H1 (cell line): ENCODE data around the gene CABP1.

ENCODE experiments used
- CEBPB ChIP-seq: IDR thresholded peaks from 2 replicates; pipeline ENCODE4 v1.6.1; 2012; ENCODE audit warnings: low read depth, low read length
- EP300 ChIP-seq, 2 experiments: IDR thresholded peaks; 1 replicate in 1 of 2; 2 replicates in 1 of 2; pipeline ENCODE4 v1.6.1; 2011 to 2012; ENCODE audit warnings: low read depth in 2 of 2, low read length in 2 of 2, mild to moderate bottlenecking in 2 of 2, borderline replicate concordance in 1 of 2, inconsistent platforms in 1 of 2, moderate library complexity in 1 of 2
- EZH2 ChIP-seq: fragments of 200-600 bp; sonication (generic); IDR thresholded peaks from 2 replicates; pipeline ENCODE4 v1.7.1; 2012; ENCODE audit warnings: low read depth, mild to moderate bottlenecking, moderate library complexity, low read length, inconsistent platforms; ENCODE audit not compliant: severe bottlenecking
- JUN ChIP-seq: IDR thresholded peaks from 2 replicates; pipeline ENCODE4 v1.6.1; 2011; ENCODE audit warnings: low read depth, mild to moderate bottlenecking, improper control_type of control experiment, low read length
- MAX ChIP-seq: IDR thresholded peaks from 2 replicates; pipeline ENCODE4 v1.6.1; 2012; ENCODE audit warnings: inconsistent platforms
- POLR2A ChIP-seq, 2 experiments: IDR thresholded peaks; 1 replicate in 1 of 2; 2 replicates in 1 of 2; pipeline ENCODE4 v1.6.1; 2011; ENCODE audit warnings: low read depth in 2 of 2, low read length in 2 of 2, mild to moderate bottlenecking in 2 of 2; ENCODE audit errors: control extremely low read depth in 1 of 2
- POLR2AphosphoS5 ChIP-seq: IDR thresholded peaks from 2 replicates; pipeline ENCODE4 v1.6.1; 2011; ENCODE audit warnings: low read depth, low read length
- SP1 ChIP-seq: IDR thresholded peaks from 2 replicates; pipeline ENCODE4 v1.6.1; 2011; ENCODE audit warnings: low read depth, low read length
- SUZ12 ChIP-seq: fragments of 200-600 bp; sonication (generic); IDR thresholded peaks from 2 replicates; pipeline ENCODE4 v1.6.1; 2012; ENCODE audit warnings: mild to moderate bottlenecking, inconsistent platforms, low read length, moderate library complexity, mixed read lengths
- TAF1 ChIP-seq: IDR thresholded peaks from 2 replicates; pipeline ENCODE4 v1.6.1; 2011; ENCODE audit warnings: mild to moderate bottlenecking, low read depth, low read length
- YY1 ChIP-seq: IDR thresholded peaks from 2 replicates; pipeline ENCODE4 v1.6.1; 2011; ENCODE audit warnings: low read depth, mild to moderate bottlenecking, low read length
- TF ChIP-seq, protein P1 (sequence below), 3 experiments: IDR thresholded peaks; 1 replicate in 2 of 3; 2 replicates in 1 of 3; pipeline versions ENCODE4 v1.5.1 to v1.6.1; 2011; ENCODE audit warnings: low read length in 3 of 3, mild to moderate bottlenecking in 3 of 3, inconsistent platforms in 2 of 3, low read depth in 1 of 3, moderate library complexity in 1 of 3; ENCODE audit not compliant: insufficient read depth in 1 of 3; ENCODE audit errors: control extremely low read depth in 1 of 3
- TF ChIP-seq, protein P2 (sequence below): IDR thresholded peaks from 2 replicates; pipeline ENCODE4 v1.6.1; 2011; ENCODE audit warnings: low read depth, mild to moderate bottlenecking, low read length; ENCODE audit not compliant: insufficient read depth

DNA sequence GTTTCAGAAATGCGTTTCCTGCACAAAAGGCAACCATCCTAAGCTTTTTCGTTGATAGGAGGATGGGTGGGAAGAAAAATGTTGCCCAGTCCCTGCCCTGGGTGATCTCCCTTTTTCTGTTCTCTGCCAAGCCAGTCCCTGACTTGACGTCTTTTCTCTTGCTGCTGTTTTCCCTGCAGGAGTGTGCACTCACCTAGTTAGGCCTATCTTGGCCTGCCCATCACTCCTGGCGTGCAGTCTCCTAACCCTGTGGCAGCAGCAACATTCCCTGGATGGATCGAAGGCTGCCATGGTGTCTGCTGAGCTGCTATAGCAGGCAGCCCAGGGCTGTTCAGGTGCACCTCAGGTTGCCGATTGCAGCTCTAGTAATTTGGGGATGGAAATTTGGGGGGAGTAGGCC lies 71.0 kb downstream of the CABP1 start:
- TF ChIP-seq POLR2A (IDR thresholded peaks at IDR 0.05; ENCODE audit: control extremely low read depth in 1 of 2, low read depth in 2 of 2, low read length in 2 of 2) (no peak), EZH2 (no peak), CEBPB (no peak), SUZ12 (no peak), YY1 (no peak), TAF1 (no peak), EP300 (IDR thresholded peaks at IDR 0.05; ENCODE audit: borderline replicate concordance in 1 of 2, low read depth in 2 of 2, low read length in 2 of 2) (no peak), JUN (no peak), POLR2AphosphoS5 (no peak), MAX (no peak), SP1 (no peak)
- TF ChIP-seq, protein P1, sequence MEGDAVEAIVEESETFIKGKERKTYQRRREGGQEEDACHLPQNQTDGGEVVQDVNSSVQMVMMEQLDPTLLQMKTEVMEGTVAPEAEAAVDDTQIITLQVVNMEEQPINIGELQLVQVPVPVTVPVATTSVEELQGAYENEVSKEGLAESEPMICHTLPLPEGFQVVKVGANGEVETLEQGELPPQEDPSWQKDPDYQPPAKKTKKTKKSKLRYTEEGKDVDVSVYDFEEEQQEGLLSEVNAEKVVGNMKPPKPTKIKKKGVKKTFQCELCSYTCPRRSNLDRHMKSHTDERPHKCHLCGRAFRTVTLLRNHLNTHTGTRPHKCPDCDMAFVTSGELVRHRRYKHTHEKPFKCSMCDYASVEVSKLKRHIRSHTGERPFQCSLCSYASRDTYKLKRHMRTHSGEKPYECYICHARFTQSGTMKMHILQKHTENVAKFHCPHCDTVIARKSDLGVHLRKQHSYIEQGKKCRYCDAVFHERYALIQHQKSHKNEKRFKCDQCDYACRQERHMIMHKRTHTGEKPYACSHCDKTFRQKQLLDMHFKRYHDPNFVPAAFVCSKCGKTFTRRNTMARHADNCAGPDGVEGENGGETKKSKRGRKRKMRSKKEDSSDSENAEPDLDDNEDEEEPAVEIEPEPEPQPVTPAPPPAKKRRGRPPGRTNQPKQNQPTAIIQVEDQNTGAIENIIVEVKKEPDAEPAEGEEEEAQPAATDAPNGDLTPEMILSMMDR (IDR thresholded peaks at IDR 0.05; ENCODE audit: control extremely low read depth in 1 of 3, insufficient read depth in 1 of 3, low read depth in 1 of 3, low read length in 3 of 3) = no peak
- TF ChIP-seq, protein P2, sequence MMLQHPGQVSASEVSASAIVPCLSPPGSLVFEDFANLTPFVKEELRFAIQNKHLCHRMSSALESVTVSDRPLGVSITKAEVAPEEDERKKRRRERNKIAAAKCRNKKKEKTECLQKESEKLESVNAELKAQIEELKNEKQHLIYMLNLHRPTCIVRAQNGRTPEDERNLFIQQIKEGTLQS = no peak
